OCI-LY7 (cell line): Measurements from ENCODE around the gene HIF3A.

ENCODE experiments used
- EZH2phosphoT487 ChIP-seq: fragments of 200-600 bp; sonication (generic); IDR thresholded peaks from 2 replicates; pipeline ENCODE4 v1.6.1; 2018; ENCODE audit warnings: low read depth, borderline replicate concordance, mild to moderate bottlenecking, mixed run types, antibody characterized with exemption, low read length, moderate library complexity, mixed read lengths
- TF ChIP-seq, protein P1 (sequence below): fragments of 200-600 bp; sonication (generic); conservative IDR thresholded peaks from 2 replicates; pipeline ENCODE4 v1.5.1; 2014; ENCODE audit warnings: mild to moderate bottlenecking, antibody characterized with exemption, low read length, moderate library complexity, mixed read lengths

- TF ChIP-seq, protein P1, sequence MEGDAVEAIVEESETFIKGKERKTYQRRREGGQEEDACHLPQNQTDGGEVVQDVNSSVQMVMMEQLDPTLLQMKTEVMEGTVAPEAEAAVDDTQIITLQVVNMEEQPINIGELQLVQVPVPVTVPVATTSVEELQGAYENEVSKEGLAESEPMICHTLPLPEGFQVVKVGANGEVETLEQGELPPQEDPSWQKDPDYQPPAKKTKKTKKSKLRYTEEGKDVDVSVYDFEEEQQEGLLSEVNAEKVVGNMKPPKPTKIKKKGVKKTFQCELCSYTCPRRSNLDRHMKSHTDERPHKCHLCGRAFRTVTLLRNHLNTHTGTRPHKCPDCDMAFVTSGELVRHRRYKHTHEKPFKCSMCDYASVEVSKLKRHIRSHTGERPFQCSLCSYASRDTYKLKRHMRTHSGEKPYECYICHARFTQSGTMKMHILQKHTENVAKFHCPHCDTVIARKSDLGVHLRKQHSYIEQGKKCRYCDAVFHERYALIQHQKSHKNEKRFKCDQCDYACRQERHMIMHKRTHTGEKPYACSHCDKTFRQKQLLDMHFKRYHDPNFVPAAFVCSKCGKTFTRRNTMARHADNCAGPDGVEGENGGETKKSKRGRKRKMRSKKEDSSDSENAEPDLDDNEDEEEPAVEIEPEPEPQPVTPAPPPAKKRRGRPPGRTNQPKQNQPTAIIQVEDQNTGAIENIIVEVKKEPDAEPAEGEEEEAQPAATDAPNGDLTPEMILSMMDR, result no peak
- TF ChIP-seq EZH2phosphoT487, result no peak
These were observed 40.0 kb upstream of the HIF3A start for GRCh38 chr19:46256855-46257254.
